ENCODE results near the gene TCERG1.

DNA sequence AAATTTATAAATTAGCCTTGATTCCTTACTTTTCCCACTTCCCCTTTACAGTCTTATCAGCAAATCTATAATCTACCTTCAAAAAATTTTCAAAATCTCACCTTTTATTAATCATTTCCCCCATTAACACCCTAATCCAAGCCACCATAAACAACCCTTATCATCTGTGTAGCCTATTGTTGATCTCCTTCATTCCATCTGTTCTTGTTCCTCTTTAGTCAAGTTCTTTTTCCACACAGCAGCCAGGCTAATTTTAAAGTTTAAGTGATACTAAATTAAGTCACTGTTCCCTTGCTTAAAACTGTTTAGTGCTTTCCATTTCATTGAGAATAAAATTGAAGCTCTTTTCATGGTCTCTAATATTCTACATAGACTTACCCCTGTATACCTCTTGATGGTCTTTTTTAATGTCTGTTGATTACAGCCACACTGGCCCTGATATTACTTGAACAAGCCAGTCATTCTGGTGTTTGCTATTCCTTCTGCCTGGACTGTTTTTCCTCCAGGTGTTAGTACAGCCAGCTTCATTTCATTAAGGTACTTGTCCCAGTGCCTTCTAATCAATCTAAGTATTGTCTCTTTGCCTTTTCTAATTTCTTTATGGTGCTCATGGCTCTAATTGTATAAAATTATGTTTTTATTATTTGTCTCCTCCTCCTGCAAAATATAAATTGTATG lies 37.7 kb downstream of the TCERG1 start:
- no peak for TF ChIP-seq EZH2 (IDR thresholded peaks at IDR 0.05; ENCODE audit: insufficient read depth, poor library complexity, severe bottlenecking)
- TF ChIP-seq EZH2phosphoT487 (IDR thresholded peaks at IDR 0.05; ENCODE audit: insufficient read depth, low read depth) = no peak
